Neural progenitor cell (in vitro differentiated cells): Measurements from ENCODE around the gene PANK4. TPM values are rescaled to one million over a fixed set of nuclear protein-coding genes. Genes with fewer than 3 reads are reported as not detected.
A peak's percentile ranks its signal among the peaks of the same experiment; 100 is the strongest.

Source experiments
- DNase-seq: peaks from one replicate; pipeline ENCODE4 v3.0.0-alpha.2; 2016; ENCODE audit warnings: low spot score
- H2AFZ ChIP-seq: fragments of 200-600 bp; sonication (generic); replicated peaks from 2 replicates; pipeline ENCODE4 v1.6.1; 2016; ENCODE audit warnings: antibody characterized with exemption
- H3F3A ChIP-seq: fragments of 200-600 bp; sonication (generic); 2 replicates; pipeline ENCODE4 v1.6.1; 2016; ENCODE audit warnings: antibody characterized with exemption, low read depth
- H3K27ac ChIP-seq: fragments of 200-600 bp; sonication (generic); 2 replicates; pipeline ENCODE4 v1.5.1; 2016; ENCODE audit warnings: mild to moderate bottlenecking
- H3K27me3 ChIP-seq: fragments of 200-600 bp; sonication (generic); 2 replicates; pipeline ENCODE4 v1.6.1; 2016; ENCODE audit warnings: mild to moderate bottlenecking, moderate library complexity
- H3K36me3 ChIP-seq: fragments of 200-600 bp; sonication (generic); 2 replicates; pipeline ENCODE4 v1.5.1; 2016
- H3K4me1 ChIP-seq: fragments of 200-600 bp; sonication (generic); 2 replicates; pipeline ENCODE4 v1.6.1; 2016; ENCODE audit warnings: mixed run types
- H3K4me2 ChIP-seq: fragments of 200-600 bp; sonication (generic); 2 replicates; pipeline ENCODE4 v1.6.1; 2016
- H3K4me3 ChIP-seq: fragments of 200-600 bp; sonication (generic); 2 replicates; pipeline ENCODE4 v1.5.1; 2016
- H3K79me2 ChIP-seq: fragments of 200-600 bp; sonication (generic); 2 replicates; pipeline ENCODE4 v1.6.1; 2016; ENCODE audit warnings: low read depth
- H3K9ac ChIP-seq: fragments of 200-600 bp; sonication (generic); 2 replicates; pipeline ENCODE4 v1.6.1; 2016
- H3K9me3 ChIP-seq: fragments of 200-600 bp; sonication (generic); 2 replicates; pipeline ENCODE4 v1.5.1; 2016; ENCODE audit warnings: low read depth
- H4K20me1 ChIP-seq: fragments of 200-600 bp; sonication (generic); 2 replicates; pipeline ENCODE4 v1.6.1; 2016; ENCODE audit warnings: low read depth
- H3K27ac Mint-ChIP-seq: 3 replicates; pipeline ENCODE4 v1.8.0; 2021; ENCODE audit warnings: mixed read lengths
- H3K27me3 Mint-ChIP-seq: 2 replicates; pipeline ENCODE4 v1.8.0; 2022; ENCODE audit warnings: low read depth, mild to moderate bottlenecking, inconsistent platforms, moderate library complexity, mixed read lengths; ENCODE audit not compliant: insufficient read depth
- H3K36me3 Mint-ChIP-seq: 3 replicates; pipeline ENCODE4 v1.8.0; 2021; ENCODE audit warnings: mixed read lengths
- H3K4me1 Mint-ChIP-seq: 3 replicates; pipeline ENCODE4 v1.8.0; 2021; ENCODE audit warnings: mixed read lengths
- H3K4me3 Mint-ChIP-seq: 3 replicates; pipeline ENCODE4 v1.8.0; 2021; ENCODE audit warnings: mild to moderate bottlenecking, moderate library complexity, mixed read lengths
- H3K9me3 Mint-ChIP-seq: 3 replicates; pipeline ENCODE4 v1.8.0; 2020; ENCODE audit warnings: mixed read lengths
- CTCF ChIP-seq: fragments of 200-600 bp; sonication (generic); IDR thresholded peaks from 2 replicates; pipeline ENCODE4 v1.5.1; 2017; ENCODE audit warnings: antibody characterized with exemption, mild to moderate bottlenecking
- EZH2 ChIP-seq: fragments of 200-600 bp; sonication (generic); IDR thresholded peaks from 2 replicates; pipeline ENCODE4 v1.6.1; 2017; ENCODE audit warnings: antibody characterized with exemption, mild to moderate bottlenecking, moderate library complexity
- EZH2phosphoT487 ChIP-seq: fragments of 200-600 bp; sonication (generic); IDR thresholded peaks from 2 replicates; pipeline ENCODE4 v1.6.1; 2017; ENCODE audit warnings: antibody characterized with exemption
- total RNA-seq: library from RNA; depleted of rRNA; stranded (reverse); fragments of >200 nt; gene quantifications from 2 replicates; pipeline ENCODE4 v1.2.3, GENCODE V29; 2015; ENCODE audit warnings: low replicate concordance

PANK4 gene
- total RNA-seq: 30.6 and 53.9 TPM in 2 replicates

- Histone ChIP-seq H4K20me1 (peaks cover 78% of the 10 kb centered on the region), H3F3A (peaks cover 22% of the 10 kb centered on the region), H3K27ac (no peak within 1 kb of the TSS), H3K36me3 (no peaks in the 10 kb centered on the region), H3K4me3 (peak within 1 kb of the TSS; percentile 94), H3K9me3 (no peaks in the 10 kb centered on the region), H2AFZ (no peak within 1 kb of the TSS), H3K4me2 (peak within 1 kb of the TSS; percentile 97), H3K27me3 (peaks cover 47% of the 10 kb centered on the region), H3K79me2 (peaks cover 44% of the 10 kb centered on the region), H3K4me1 (peaks cover 39% of the 10 kb centered on the region), H3K9ac (peak within 1 kb of the TSS; percentile 78)
- TF ChIP-seq CTCF: no peak
- TF ChIP-seq EZH2phosphoT487: no peak
- no peak for TF ChIP-seq EZH2
- no peaks in the 10 kb centered on the region for H3K9me3 Mint-ChIP-seq
- peak within 1 kb of the TSS; percentile 96 for H3K4me3 Mint-ChIP-seq
- peaks cover under 1% of the 10 kb centered on the region for H3K36me3 Mint-ChIP-seq
- H3K27ac Mint-ChIP-seq: peak within 1 kb of the TSS; percentile 98
- H3K27me3 Mint-ChIP-seq: peaks cover 9% of the 10 kb centered on the region
- peaks cover 36% of the 10 kb centered on the region for H3K4me1 Mint-ChIP-seq
- peak; percentile 99 for DNase-seq
Observed at GRCh38 chr1:2525920-2526823, at the start of gene PANK4. Gene PANK4 (minus strand): TSS chr1:2526596. CDS start chr1:2526587, 9 bp downstream.

- Mint-ChIP-seq H3K27ac (no peak overlapping the region), H3K4me3 (no peak overlapping the region), H3K9me3 (peaks cover 14% of the 10 kb centered on the region), H3K36me3 (no peaks in the 10 kb centered on the region), H3K27me3 (peaks cover 10% of the 10 kb centered on the region), H3K4me1 (peaks cover 20% of the 10 kb centered on the region)
- no peak overlapping the region for H3K4me3 ChIP-seq
- no peaks in the 10 kb centered on the region for H3K27me3 ChIP-seq
- H3F3A ChIP-seq: no peaks in the 10 kb centered on the region
- no peak for DNase-seq
- H4K20me1 ChIP-seq: no peaks in the 10 kb centered on the region
- no peaks in the 10 kb centered on the region for H3K4me1 ChIP-seq
- TF ChIP-seq EZH2: no peak
- TF ChIP-seq EZH2phosphoT487: no peak
- TF ChIP-seq CTCF: no peak
- H3K79me2 ChIP-seq: no peaks in the 10 kb centered on the region
- H3K36me3 ChIP-seq: no peaks in the 10 kb centered on the region
- no peak overlapping the region for H3K9ac ChIP-seq
- no peak overlapping the region for H3K27ac ChIP-seq
- H3K9me3 ChIP-seq: no peaks in the 10 kb centered on the region
- H3K4me2 ChIP-seq: no peak overlapping the region
- H2AFZ ChIP-seq: no peak overlapping the region
Observed at GRCh38 chr1:2574350-2574749, 48.0 kb upstream of the PANK4 start.

- no peaks in the 10 kb centered on the region for H4K20me1 ChIP-seq
- H3K27me3 ChIP-seq: no peaks in the 10 kb centered on the region
- no peaks in the 10 kb centered on the region for H3K79me2 ChIP-seq
- H3K4me3 Mint-ChIP-seq: no peak overlapping the region
- H3K9me3 Mint-ChIP-seq: peaks cover 14% of the 10 kb centered on the region
- no peaks in the 10 kb centered on the region for H3K36me3 Mint-ChIP-seq
- no peak overlapping the region for H3K4me2 ChIP-seq
- DNase-seq: no peak
- H3K27ac Mint-ChIP-seq: no peak overlapping the region
- H3K4me3 ChIP-seq: no peak overlapping the region
- no peak overlapping the region for H3K27ac ChIP-seq
- H3K9ac ChIP-seq: no peak overlapping the region
- no peaks in the 10 kb centered on the region for H3F3A ChIP-seq
- no peak overlapping the region for H2AFZ ChIP-seq
- H3K27me3 Mint-ChIP-seq: peaks cover 10% of the 10 kb centered on the region
- no peak for TF ChIP-seq EZH2
- no peak for TF ChIP-seq CTCF
- TF ChIP-seq EZH2phosphoT487: no peak
- H3K9me3 ChIP-seq: no peaks in the 10 kb centered on the region
- H3K4me1 ChIP-seq: no peaks in the 10 kb centered on the region
- no peaks in the 10 kb centered on the region for H3K36me3 ChIP-seq
- H3K4me1 Mint-ChIP-seq: peaks cover 14% of the 10 kb centered on the region
Observed at GRCh38 chr1:2573250-2573920, 47.0 kb upstream of the PANK4 start.
